IMR-90 (cell line): Measurements from ENCODE around the gene NUP210. TPM values are rescaled to one million over a fixed set of nuclear protein-coding genes. Genes with fewer than 3 reads are reported as not detected.

ENCODE experiments used
- ATAC-seq: fragments of 200-7000 bp; cut with Tn5 transposase; 2 replicates; pipeline ENCODE4 v1.9.1; 2020; ENCODE audit warnings: low read depth, mild to moderate bottlenecking, moderate library complexity
- BruUV-seq: library from RNA; stranded (reverse); fragments of 400-500 nt; replicated peaks from 2 replicates; lab custom pipeline; 2021; lab: Mats Ljungman, UMichigan
- CTCF ChIA-PET: fragments of 300-600 bp; formaldehyde crosslinking; extraction: SDS; loops from one replicate; lab custom pipeline; 2021; ENCODE audit warnings: antibody characterized with exemption; lab: Yijun Ruan, JAX
- POLR2A ChIA-PET: fragments of 300-600 bp; sonication (Branson Sonifier 250); formaldehyde crosslinking; loops from one replicate; lab custom pipeline; 2022; ENCODE audit warnings: antibody characterized with exemption; ENCODE audit not compliant: unreplicated experiment; lab: Charles Lee
- DNase-seq: peaks from one replicate; pipeline ENCODE4 v3.0.0; 2013
- H2AFZ ChIP-seq: replicated peaks from 2 replicates; pipeline ENCODE3; 2013; ENCODE audit warnings: low read length, mild to moderate bottlenecking; ENCODE audit not compliant: poor library complexity
- H2AK5ac ChIP-seq: 2 replicates; pipeline ENCODE4 v1.6.1; 2013; ENCODE audit warnings: low read depth, low read length, inconsistent platforms
- H2AK9ac ChIP-seq: replicated peaks from 2 replicates; pipeline ENCODE3; 2013; ENCODE audit warnings: mild to moderate bottlenecking, low read depth, low read length, moderate library complexity; ENCODE audit not compliant: poor library complexity
- H2BK120ac ChIP-seq: 2 replicates; pipeline ENCODE4 v1.6.1; 2013; ENCODE audit warnings: low read depth, low read length, inconsistent platforms
- H2BK15ac ChIP-seq: 3 replicates; pipeline ENCODE4 v1.6.1; 2013; ENCODE audit warnings: low read depth, low read length, inconsistent platforms
- H2BK20ac ChIP-seq: 2 replicates; pipeline ENCODE4 v1.6.1; 2013; ENCODE audit warnings: low read depth, mild to moderate bottlenecking, inconsistent platforms, low read length, moderate library complexity
- H2BK5ac ChIP-seq: 2 replicates; pipeline ENCODE4 v1.6.1; 2013; ENCODE audit warnings: mild to moderate bottlenecking, low read depth, low read length, inconsistent platforms; ENCODE audit not compliant: poor library complexity, severe bottlenecking
- H3K14ac ChIP-seq: replicated peaks from 2 replicates; pipeline ENCODE4 v1.6.1; 2013; ENCODE audit warnings: low read depth, low read length, inconsistent platforms
- H3K18ac ChIP-seq: 2 replicates; pipeline ENCODE4 v1.6.1; 2013; ENCODE audit warnings: low read depth, low read length, control low read depth
- H3K23ac ChIP-seq: 2 replicates; pipeline ENCODE4 v1.6.1; 2013; ENCODE audit warnings: low read depth, low read length, inconsistent platforms
- H3K27ac ChIP-seq: 2 replicates; pipeline ENCODE4 v1.5.1; 2013; ENCODE audit warnings: mild to moderate bottlenecking, control low read depth, low read length; ENCODE audit not compliant: insufficient read depth
- H3K27me3 ChIP-seq: 2 replicates; pipeline ENCODE4 v1.6.1; 2013; ENCODE audit warnings: low read length; ENCODE audit not compliant: control insufficient read depth, insufficient read depth
- H3K36me3 ChIP-seq: 2 replicates; pipeline ENCODE4 v1.6.1; 2013; ENCODE audit warnings: low read length, mixed read lengths; ENCODE audit not compliant: control insufficient read depth, insufficient read depth
- H3K4ac ChIP-seq: 2 replicates; pipeline ENCODE4 v1.6.1; 2013; ENCODE audit warnings: low read depth, low read length, inconsistent platforms
- H3K4me1 ChIP-seq: 2 replicates; pipeline ENCODE4 v1.6.1; 2013; ENCODE audit warnings: low read length, mixed read lengths; ENCODE audit not compliant: control insufficient read depth, insufficient read depth
- H3K4me2 ChIP-seq: 2 replicates; pipeline ENCODE4 v1.6.1; 2013; ENCODE audit warnings: low read depth, mild to moderate bottlenecking, control low read depth, low read length, moderate library complexity
- H3K4me3 ChIP-seq: 2 replicates; pipeline ENCODE4 v1.5.1; 2013; ENCODE audit warnings: low read depth, mild to moderate bottlenecking, control low read depth, low read length, moderate library complexity; ENCODE audit not compliant: insufficient read depth
- H3K56ac ChIP-seq: 2 replicates; pipeline ENCODE4 v1.6.1; 2013; ENCODE audit warnings: low read length, inconsistent platforms; ENCODE audit not compliant: insufficient read depth; ENCODE audit errors: extremely low read depth
- H3K79me1 ChIP-seq, 2 experiments: 2 replicates each; pipeline ENCODE4 v1.6.1; 2013; ENCODE audit warnings: low read length in 2 of 2, inconsistent platforms in 1 of 2, low read depth in 1 of 2
- H3K9ac ChIP-seq: 2 replicates; pipeline ENCODE4 v1.6.1; 2013; ENCODE audit warnings: low read depth, low read length, control low read depth
- H3K9me1 ChIP-seq: 2 replicates; pipeline ENCODE4 v1.6.1; 2013; ENCODE audit warnings: low read length, inconsistent platforms; ENCODE audit not compliant: insufficient read depth
- H3K9me3 ChIP-seq: 2 replicates; pipeline ENCODE4 v1.6.1; 2013; ENCODE audit warnings: low read length; ENCODE audit not compliant: control insufficient read depth, insufficient read depth
- H4K20me1 ChIP-seq: 2 replicates; pipeline ENCODE4 v1.6.1; 2013; ENCODE audit warnings: low read length, inconsistent platforms; ENCODE audit not compliant: insufficient read depth
- H4K5ac ChIP-seq: 2 replicates; pipeline ENCODE4 v1.6.1; 2013; ENCODE audit warnings: mild to moderate bottlenecking, low read depth, low read length, control low read depth
- H4K8ac ChIP-seq, 2 experiments: 2 replicates each; pipeline ENCODE4 v1.6.1; 2013; ENCODE audit warnings: low read depth in 2 of 2, low read length in 2 of 2, control low read depth in 1 of 2, inconsistent platforms in 1 of 2
- H4K91ac ChIP-seq: 2 replicates; pipeline ENCODE4 v1.6.1; 2013; ENCODE audit warnings: low read depth, low read length, inconsistent platforms; ENCODE audit not compliant: insufficient read depth
- CTCF ChIP-seq: conservative IDR thresholded peaks from 2 replicates; pipeline ENCODE4 v1.5.1; 2012; ENCODE audit warnings: mild to moderate bottlenecking, low read depth, low read length, improper control_type of control experiment
- MAFK ChIP-seq: IDR thresholded peaks from 2 replicates; pipeline ENCODE4 v1.6.1; 2012; ENCODE audit warnings: low read depth, low read length, improper control_type of control experiment
- WGBS, 2 experiments: methylation state at CpG; one replicate each; pipeline versions ENCODE4 v1.1.5 to v1.1.7; 2013; ENCODE audit warnings: missing lambda C conversion rate in 2 of 2; ENCODE audit not compliant: insufficient read length in 1 of 2; ENCODE audit errors: extremely low coverage in 2 of 2; 5-methylcytosine and 5-hydroxymethylcytosine counted together
- dilution Hi-C: fragments of 300-500 bp; cut with HindIII; formaldehyde crosslinking; loops from one replicate; pipeline ENCODE4 v1.14.3; 2018; ENCODE audit warnings: low sequenced_read_pairs; ENCODE audit not compliant: unreplicated experiment
- in situ Hi-C: fragments of 300-500 bp; cut with MboI; formaldehyde crosslinking; loops from 3 replicates; pipeline ENCODE4 v1.14.3; 2019; ENCODE audit warnings: low sequenced_read_pairs, inconsistent platforms, mixed read lengths
- intact Hi-C: fragments of 100-400 bp; cut with micrococcal nuclease; formaldehyde crosslinking; loops from 2 replicates; pipeline ENCODE4 v1.10.0; 2022
- polyA plus RNA-seq, 3 experiments: library from polyadenylated mRNA; depleted of rRNA; stranded (reverse); fragments of >200 nt; gene quantifications; 2 replicates each; pipeline ENCODE4 v1.2.3, GENCODE V29; 2012; ENCODE audit warnings: low replicate concordance in 1 of 3
- total RNA-seq: library from RNA; depleted of rRNA; stranded (reverse); fragments of >200 nt; gene quantifications from 2 replicates; pipeline ENCODE4 v1.2.3, GENCODE V29; 2012

The NUP210 gene
- total and polyA plus RNA-seq, 2 of the 4 experiments (the other 2 are of a cell fraction), result under 0.01 to 0.03 TPM

GRCh38 chr3:13287833-13288232 is 132.3 kb downstream of the NUP210 start:
- Histone ChIP-seq H2AK9ac (no peak overlapping the region), H4K91ac (no peak overlapping the region), H4K5ac (no peak overlapping the region), H3K9me3 (peaks cover 21% of the 10 kb centered on the region), H4K20me1 (no peaks in the 10 kb centered on the region), H3K9ac (no peak overlapping the region), H2BK15ac (no peak overlapping the region), H3K4me2 (no peak overlapping the region), H3K27me3 (peaks cover 27% of the 10 kb centered on the region), H3K18ac (no peak overlapping the region), H4K8ac (no peak overlapping the region), H3K27ac (no peak overlapping the region), H2BK120ac (no peak overlapping the region), H3K14ac (no peak overlapping the region), H3K4ac (no peak overlapping the region), H3K56ac (no peak overlapping the region), H3K23ac (no peak overlapping the region), H2AFZ (no peak overlapping the region), H2AK5ac (no peak overlapping the region), H3K9me1 (no peaks in the 10 kb centered on the region), H2BK5ac (no peak overlapping the region), H3K79me1 (no peaks in the 10 kb centered on the region), H3K4me1 (no peaks in the 10 kb centered on the region), H2BK20ac (no peak overlapping the region), H3K4me3 (no peak overlapping the region), H3K36me3 (peaks cover 1% of the 10 kb centered on the region; the same call in 1 of the 2 replicates)
- no TSS peak for BruUV-seq
- POLR2A ChIA-PET, result no interaction called here
- no peak for ATAC-seq
- TF ChIP-seq MAFK, result 0 out of 2 replicates have a peak, but pooled peaks have one; percentile 22
- no peak for TF ChIP-seq CTCF
- in situ Hi-C loops, result no loop called here
- no CpG with 5 or more reads among the region's 4 CpGs for WGBS, 2 experiments
- dilution Hi-C loops, result no loop called here
- CTCF ChIA-PET, result no interaction called here
- intact Hi-C loops, result no loop called here
- no peak for DNase-seq
